SK-MEL-5 (cell line): Measurements from ENCODE around the gene CROCC. TPM values are rescaled to one million over a fixed set of nuclear protein-coding genes. Genes with fewer than 3 reads are reported as not detected.
A peak's percentile ranks its signal among the peaks of the same experiment; 100 is the strongest.

Experiments used
- DNase-seq: peaks from one replicate; pipeline ENCODE4 v3.0.0-alpha.2; 2016; ENCODE audit warnings: low read depth, low spot score
- in situ Hi-C: cut with HindIII; loops from 2 replicates; pipeline ENCODE4 v1.10.0; 2016; ENCODE audit warnings: low sequenced_read_pairs, high pct_unique_total_duplicates, low pct_unique_long_range_greater_than_20kb
- small RNA-seq, 2 experiments: library from RNA; depleted of rRNA; stranded (forward); fragments of <200 nt; gene quantifications; one replicate each; pipeline ENCODE3, GENCODE V24; 2014
- total RNA-seq: library from RNA; depleted of rRNA; stranded (reverse); fragments of >200 nt; shearing (Covaris generic); gene quantifications from 2 replicates; pipeline ENCODE4 v1.2.3, GENCODE V29; 2014; rRNA removed

CROCC gene
- total RNA-seq, 1 experiment from 2014 or later = 11.8 TPM

DNA sequence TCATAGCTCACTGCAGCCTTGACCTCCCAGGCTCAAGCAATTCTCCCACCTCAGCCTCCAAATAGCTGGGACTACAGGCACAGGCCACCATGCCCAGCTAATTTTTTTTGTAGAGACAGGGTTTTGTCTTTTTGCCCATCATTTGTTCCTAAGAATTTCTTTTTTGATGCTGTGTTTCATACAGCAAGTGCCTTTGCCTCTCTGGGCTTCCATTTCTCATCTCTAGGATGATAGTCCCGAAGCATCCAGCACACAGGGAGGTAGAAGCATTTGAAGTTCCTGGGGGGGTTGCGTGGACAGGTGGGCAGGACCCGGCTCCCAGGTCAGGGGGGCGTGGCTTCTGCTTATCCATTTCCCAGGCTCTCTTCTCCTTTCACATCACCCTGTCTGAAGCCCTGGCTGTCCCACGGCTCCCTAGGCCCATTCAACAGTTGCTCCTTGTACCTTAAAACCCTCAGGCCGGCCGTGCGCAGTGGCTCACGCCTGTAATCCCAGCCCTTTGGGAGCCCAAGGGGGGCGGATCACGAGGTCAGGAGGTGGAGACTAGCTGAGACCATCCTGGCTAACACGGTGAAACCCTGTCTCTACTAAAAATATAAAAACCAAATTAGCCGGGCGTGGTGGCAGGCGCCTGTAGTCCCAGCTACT is 86.6 kb downstream of the CROCC start:
- in situ Hi-C loops = no loop called here
- DNase-seq = no peak

DNA sequence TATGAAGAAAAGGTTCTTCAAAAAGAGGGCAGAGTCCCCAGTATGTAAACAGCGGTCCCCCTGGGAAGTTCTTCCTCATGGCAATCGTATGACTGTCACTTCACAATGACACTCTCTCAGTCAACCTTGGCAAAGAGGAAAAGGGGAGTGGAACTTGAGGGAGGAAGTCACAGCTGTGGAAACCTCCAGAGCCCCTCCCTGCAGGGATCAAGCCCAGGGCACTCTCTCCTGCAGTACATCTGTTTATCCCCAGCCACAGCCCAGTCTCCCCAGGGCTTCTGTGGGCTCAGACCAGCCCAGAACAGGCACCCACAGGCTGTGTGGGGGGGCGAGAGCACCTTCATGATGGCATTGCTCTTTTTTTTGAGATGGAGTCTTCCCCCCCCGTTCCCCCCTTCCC is 88.0 kb downstream of the CROCC start:
- DNase-seq = no peak
- in situ Hi-C loops = no loop called here

DNA sequence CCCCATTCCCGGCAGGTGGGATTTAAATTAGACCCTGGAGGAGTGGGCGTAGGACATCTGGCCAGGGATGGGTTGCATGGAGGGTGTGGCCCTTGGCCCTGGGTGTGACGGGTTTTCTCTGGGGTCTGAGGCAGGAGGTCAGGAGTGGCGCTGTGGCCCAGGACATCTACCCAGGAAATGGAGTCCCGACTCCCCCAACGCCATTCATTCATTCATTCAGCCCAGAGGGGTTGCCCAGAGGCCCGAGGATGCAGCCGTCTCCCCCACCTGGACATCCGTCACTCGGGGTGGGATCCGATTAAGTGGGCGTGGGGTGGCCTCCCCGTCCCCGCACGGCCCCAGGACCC is 89.3 kb downstream of the CROCC start:
- DNase-seq = no peak
- in situ Hi-C loops = no loop called here

DNA sequence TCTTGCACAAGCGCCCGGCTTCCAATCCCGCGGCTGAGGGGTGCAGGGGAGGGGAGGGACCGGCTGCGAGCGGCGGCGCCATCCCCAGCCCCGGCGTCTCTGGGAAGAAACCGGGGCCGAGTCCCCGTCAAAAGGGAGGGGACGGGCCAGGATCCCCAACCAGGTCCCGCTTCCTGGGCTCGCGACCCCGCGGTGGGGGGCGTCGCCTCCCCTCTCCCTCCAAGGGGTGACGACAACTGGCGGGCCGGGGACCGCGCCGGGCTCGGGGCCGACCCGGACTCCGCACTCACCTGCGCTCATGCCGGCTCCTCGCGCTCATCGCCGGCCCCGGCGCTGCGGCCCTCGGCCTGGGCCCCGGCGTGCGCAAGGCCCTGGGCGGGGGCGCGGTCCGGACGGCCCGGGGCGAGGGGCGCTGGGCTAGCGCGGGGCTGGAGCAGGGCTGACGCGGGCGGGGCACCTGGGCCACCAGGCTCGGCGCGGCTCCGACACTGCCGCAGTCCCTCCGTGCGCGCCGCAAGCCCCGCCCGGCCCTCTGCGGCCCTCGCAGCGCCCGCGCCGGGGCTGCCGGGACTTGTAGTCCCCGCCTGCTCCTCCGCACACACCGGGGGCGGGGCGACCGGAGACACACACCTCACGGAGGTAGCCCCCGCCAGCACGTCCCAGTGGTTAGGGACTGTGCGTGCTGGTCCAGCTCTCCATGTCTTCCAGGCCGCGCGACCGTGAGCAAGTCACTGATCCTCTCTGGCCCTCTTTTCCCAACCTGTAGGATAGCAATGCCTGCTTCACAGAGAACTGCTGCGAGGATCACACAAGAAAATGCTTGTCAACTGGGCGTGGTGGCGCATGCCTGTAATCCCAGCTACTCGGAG is 89.9 kb downstream of the CROCC start, which contains the start of gene ATP13A2:
ATP13A2 (minus strand) TSS at position 490 of the 869 bp plus-strand sequence; CDS start at position 300, 190 bp downstream.
- DNase-seq = peak; percentile 71
- in situ Hi-C loops = no loop called here

DNA sequence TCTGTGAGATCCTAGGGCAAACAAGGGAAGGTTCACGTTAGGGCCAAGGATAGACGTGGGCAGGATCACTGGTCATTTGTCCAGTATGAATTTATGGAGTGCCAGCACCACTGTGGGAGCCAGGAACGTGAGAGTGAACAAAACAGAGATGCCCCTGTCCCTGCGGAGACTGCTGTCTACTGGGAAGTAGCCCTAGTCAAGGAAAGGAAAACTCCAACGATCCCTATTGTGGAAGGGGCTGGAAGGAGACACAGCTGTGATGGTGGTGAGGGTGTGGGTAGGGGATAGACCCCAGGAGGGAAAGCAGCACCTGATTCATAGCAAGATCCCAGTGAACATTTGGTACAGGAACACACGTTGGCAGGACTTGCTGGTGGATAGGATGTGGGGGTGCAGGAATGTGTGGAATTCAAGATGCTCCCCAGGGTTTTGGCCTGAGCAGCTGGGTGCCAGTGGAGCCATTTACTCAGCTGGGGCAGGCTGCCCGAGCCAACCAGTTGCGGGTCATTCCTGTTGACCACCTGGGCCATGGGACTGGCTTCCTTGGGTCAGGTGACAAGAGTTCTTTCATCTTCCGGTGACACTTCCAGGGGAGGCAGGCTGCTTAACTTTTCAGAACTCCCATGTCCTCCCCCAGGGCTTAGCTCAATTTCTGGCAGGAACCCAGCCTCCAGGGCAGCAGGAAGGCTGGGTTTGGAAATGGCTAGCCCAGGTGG is 91.2 kb downstream of the CROCC start:
- in situ Hi-C loops = no loop called here
- DNase-seq = no peak

DNA sequence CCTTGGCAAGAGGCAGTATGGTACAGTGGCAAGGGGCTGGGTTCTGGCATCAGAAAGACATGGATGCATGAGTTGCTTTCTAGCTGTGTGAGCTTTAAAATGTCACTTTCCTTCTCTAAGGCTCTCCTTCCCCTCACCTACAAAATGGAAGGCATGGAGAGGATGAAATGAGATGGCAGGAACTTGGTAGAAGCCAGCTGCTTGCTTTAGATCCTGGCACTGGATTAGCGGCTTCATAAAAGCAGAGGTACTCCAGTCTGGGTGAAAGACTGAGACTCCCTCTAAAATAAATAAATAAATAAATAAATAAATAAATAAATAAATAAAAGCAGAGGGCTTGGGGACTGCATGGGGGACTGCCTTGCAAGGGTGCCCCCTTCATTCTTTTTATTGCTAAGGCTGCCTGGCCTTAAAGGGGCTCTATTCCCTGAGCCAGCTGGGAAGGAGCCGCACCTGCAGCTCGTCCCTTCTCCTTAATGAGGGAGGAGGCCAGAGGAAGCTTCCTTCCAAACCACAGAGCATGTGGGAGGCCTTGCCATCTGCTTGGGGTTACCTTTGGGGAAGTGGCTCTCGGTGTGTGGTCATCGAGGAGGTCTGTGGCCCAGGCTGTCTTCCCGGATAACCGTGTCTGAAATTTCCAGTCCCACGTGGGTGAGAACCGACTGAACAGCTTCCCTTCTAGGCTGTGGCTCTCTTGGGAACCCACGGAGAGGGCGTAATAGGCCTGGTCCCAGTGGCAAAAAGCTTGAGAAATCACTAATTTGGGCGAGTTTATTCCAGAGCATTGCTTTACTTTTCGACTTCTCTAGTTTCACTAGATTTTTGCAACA is 92.0 kb downstream of the CROCC start:
- in situ Hi-C loops = no loop called here
- no peak for DNase-seq

DNA sequence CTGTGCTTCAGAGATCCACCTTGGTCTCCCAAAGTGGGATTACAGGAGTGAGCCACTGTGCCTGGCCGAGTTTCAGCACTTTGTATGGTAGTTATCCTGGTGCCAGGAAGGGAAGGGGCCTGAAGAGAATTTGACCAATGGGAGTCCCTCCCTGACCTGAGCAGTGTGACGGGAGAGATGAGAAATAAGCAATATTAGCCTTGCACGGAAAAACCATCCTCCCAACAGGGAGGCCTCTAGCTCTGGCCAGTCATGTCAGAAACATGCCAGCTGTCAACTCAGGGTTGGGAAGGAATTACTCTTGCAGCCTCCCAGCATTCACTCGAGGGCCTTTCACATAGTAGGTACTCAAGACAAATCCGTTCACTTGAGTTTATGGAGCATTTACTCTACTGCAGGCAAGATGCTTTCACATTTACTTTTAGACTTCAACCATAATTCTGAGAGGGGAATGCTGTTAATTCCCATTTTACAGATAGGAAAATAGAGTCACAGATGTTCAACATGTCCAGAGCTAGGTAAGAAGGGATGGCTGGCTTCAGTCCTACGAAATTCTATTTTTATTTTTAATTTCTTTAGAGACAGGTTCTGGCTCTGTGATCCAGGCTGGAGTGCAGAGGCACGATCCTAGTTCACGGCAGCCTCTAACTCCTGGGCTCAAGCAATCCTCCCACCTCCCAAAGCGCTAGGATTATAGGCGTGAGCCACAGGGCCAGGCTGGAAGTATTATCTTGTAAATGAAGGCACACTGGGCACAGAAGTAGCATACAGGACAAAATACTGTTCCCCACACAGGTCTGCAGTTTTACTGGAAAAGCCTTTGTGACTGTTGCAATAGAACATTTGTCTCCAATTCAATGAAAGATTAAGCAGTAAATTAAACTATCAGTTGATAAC is 93.2 kb downstream of the CROCC start:
- DNase-seq = no peak
- in situ Hi-C loops = no loop called here

DNA sequence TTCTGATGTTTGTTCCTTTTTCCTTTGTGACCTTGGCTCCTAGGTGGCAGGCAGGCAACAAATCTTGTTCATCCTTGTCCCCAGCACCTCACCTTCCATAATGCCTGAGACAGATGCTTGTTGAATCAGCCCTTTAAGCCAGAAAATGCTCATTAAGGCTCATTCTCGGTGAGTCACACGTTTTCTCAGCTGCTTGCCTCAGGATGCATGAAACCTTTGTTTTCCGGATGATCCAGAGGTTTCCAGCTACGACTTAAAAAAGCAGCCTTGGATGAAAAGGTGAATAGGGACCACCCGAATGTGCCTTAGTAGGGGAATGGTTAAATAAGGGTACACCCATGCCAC is 94.6 kb downstream of the CROCC start:
- in situ Hi-C loops = no loop called here
- peak; percentile 82 for DNase-seq

DNA sequence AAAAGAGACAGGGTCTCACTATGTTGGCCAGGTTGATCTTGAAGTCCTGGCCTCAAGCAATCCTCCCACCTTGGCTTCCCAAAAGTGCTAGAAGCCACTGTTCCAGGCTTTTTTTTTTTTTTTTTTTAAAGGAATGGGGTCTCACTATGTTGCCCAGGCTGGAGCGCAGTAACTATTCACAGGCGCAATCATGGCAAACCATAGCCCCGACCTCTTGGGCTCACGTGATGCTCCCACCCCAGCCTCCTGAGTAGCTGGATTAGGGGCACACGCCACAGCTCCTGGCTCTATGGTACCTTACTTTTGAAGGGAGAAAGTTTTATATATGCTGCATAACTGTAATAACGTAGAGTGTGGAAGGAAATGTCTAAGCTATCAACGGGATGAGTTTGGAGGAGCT is 95.7 kb downstream of the CROCC start:
- in situ Hi-C loops = no loop called here
- no peak for DNase-seq

DNA sequence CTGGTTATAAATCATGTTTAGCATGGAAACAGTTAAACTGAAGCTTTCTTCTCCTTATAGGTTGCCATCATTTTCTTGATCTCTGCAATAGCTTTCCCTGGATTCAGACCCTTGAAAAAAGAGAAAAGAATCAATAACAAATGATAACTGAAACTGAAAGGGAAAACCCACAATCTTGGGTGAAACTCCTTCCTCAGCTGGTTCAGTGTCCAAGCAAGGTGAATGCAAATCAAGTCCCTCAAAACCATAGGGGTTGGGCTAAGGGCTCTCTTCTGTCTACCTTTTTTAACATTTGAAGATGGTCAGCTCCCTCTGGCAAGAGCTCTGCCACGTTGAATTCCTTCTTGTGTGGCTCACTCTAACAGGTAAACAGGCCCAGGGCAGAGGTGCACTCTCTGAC is 97.1 kb downstream of the CROCC start:
- DNase-seq = no peak
- in situ Hi-C loops = no loop called here

DNA sequence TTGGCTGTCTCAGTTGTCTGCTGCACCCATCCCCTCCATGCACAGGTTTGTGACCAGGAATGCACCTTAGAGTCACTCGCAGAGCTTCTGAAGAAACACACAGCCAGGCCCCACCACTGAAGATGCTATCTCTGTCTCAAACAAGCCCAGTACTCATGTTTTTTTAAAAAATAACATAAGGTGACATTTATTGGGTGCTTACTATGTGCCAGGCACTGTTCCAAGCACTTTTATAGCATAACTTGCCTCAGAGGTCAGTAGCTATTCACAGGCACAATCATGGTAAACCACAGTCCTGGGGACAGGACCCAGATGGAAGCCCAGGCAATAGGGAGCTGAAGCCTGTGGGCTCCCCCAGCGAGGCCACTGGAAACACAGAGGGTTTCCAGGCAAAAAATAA is 98.8 kb downstream of the CROCC start:
- in situ Hi-C loops = no loop called here
- DNase-seq = no peak

DNA sequence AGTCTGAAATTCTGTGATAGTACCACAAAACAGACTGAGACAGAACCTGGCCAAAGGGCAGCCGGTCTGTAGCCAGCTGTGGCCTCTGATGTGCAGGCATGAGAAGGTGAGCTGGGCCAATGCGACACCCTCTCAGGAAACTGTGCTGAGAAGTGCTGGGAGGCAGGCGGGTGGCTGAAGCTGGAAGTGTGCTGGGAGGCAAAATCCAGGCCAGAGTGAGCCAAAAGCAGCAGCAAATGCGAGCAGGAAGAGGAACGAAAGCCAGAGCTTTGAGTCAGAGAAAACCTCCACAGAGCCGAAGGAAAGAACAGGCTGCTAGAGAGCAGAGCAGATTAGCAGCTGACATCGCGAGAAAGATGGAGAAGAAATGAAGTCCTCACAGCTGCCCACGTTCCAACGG is 100.2 kb downstream of the CROCC start:
- DNase-seq = no peak
- in situ Hi-C loops = no loop called here

Small RNA genes lying within 50 kb of the gene (small RNA-seq; reads per million reads assigned to genes)
- gene RNU1-2 (0 reads per million in 2 experiments), gene RNU1-5P (0 reads per million in 2 experiments)

Other genes starting within 250 kb of the CROCC start
- under 0.01 TPM in 1 of 2 replicates, not detected in the other for gene RNU1-4, start 181.4 kb upstream of the CROCC start, total RNA-seq
- gene RNU1-2, start 26.0 kb upstream of the CROCC start, total RNA-seq = under 0.01 TPM in 1 of 2 replicates, not detected in the other
- 0.40 and 1.4 TPM in 2 replicates for gene MFAP2, start 58.7 kb downstream of the CROCC start, total RNA-seq
- gene ATP13A2, start 90.0 kb downstream of the CROCC start, total RNA-seq = 46.7 and 46.9 TPM in 2 replicates
- gene SDHB, start 132.1 kb downstream of the CROCC start, total RNA-seq = 341 and 356 TPM in 2 replicates
- 1.7 and 2.4 TPM in 2 replicates for gene PADI2, start 197.5 kb downstream of the CROCC start, total RNA-seq